ENCODE results near the gene ALCAM.

ALCAM gene

DNA sequence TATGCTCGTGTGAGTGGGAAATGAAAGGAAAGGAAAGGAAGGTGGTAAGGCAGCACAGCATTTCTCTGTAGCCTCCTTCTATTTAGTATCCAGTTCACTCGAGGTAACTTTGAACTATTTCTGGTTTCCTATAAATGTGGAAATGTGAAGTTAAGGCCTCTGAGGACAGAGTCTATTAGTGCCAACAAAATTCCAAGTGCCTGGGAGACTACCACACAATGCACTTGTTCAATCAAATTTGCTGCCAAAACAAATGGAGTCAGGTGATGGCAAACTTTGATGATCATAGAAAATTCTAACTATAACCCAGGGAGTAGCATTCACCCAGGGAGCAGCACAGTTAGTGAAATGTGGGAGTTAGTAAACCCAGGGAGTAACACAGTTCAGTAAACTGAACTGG, 155.1 kb downstream of the ALCAM start:
- TF ChIP-seq, protein P1, sequence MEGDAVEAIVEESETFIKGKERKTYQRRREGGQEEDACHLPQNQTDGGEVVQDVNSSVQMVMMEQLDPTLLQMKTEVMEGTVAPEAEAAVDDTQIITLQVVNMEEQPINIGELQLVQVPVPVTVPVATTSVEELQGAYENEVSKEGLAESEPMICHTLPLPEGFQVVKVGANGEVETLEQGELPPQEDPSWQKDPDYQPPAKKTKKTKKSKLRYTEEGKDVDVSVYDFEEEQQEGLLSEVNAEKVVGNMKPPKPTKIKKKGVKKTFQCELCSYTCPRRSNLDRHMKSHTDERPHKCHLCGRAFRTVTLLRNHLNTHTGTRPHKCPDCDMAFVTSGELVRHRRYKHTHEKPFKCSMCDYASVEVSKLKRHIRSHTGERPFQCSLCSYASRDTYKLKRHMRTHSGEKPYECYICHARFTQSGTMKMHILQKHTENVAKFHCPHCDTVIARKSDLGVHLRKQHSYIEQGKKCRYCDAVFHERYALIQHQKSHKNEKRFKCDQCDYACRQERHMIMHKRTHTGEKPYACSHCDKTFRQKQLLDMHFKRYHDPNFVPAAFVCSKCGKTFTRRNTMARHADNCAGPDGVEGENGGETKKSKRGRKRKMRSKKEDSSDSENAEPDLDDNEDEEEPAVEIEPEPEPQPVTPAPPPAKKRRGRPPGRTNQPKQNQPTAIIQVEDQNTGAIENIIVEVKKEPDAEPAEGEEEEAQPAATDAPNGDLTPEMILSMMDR (conservative IDR thresholded peaks at IDR 0.05; ENCODE audit: low read depth, low read length), result no peak
- no peak for DNase-seq (ENCODE audit: low read depth)
- no peak overlapping the region for H3K4me3 ChIP-seq (ENCODE audit: low read depth, low read length)

DNA sequence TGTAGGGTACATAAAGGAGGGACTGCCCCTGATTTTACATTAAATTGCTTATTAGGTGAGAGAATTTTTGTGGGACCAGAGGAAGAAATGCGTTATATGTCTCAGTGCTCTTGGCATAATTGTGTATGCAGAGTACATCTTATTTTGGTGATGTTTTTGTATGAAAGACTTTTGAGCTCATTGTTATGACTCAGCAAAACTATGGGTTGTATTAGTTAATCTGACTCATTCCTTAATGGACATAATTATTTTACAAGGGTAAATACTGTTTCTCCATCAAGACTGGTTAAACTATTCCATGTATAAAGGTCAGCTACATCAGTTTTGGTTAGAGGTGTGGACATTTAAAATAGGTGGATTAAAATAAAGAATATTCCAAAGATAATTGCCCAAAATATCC, 156.8 kb downstream of the ALCAM start:
- no peak overlapping the region for H3K4me3 ChIP-seq (ENCODE audit: low read depth, low read length)
- DNase-seq (ENCODE audit: low read depth), result no peak
- TF ChIP-seq, protein P1 (conservative IDR thresholded peaks at IDR 0.05; ENCODE audit: low read depth, low read length), result no peak

DNA sequence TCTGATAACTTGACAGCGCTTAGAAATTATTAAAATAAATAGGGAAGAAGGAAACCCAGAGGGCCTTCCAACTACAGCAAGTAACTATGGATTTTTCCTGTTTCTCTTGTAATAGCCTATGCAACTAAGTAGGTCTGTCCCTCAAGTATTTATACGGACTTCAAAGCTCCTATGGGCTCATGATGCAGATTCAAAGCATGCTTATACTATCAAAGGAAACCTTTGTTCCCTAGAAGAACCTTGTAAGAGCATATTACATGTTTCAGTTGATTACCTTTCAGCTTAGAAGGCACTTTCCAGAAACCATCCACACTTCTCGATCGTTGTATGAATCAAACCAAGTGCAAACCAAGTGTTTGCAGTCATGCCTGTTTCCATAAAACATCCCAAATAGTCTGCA, 158.8 kb downstream of the ALCAM start:
- DNase-seq (ENCODE audit: low read depth), result no peak
- no peak overlapping the region for H3K4me3 ChIP-seq (ENCODE audit: low read depth, low read length)
- TF ChIP-seq, protein P1 (conservative IDR thresholded peaks at IDR 0.05; ENCODE audit: low read depth, low read length), result no peak

DNA sequence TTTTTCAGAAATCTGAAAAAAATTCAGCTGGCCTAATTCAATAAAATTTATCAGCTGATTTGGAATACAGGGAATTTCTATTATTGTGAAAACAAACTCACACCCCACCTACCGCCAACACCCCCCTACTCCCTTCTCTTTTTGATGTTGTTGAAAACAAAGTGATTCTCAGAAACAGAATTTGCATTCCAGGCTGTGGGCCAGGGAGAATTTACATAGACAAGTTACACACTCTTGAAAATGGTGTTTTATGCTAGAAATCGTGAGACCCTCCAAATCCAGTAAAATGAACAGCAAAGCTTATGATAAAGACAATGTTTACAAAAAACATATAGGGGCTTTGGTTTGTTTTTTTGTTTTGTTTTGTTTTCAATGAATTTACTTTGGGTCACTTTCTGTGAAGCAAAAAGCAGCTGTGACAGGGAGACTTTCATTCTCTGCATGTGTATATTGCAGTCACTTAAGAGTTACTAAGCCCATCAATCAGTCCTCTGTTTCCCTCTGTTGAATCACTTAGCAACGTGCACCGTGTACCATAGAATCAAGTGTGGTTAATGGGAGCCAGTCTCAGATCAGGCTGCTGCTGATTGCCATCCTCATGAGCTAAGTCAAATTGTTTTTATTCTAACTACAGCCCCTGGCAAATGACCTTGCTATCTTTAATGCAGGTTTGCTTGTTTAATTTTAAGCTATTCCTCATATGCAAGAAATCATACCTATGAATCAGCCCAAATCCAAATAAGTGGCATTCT, 159.8 kb downstream of the ALCAM start:
- TF ChIP-seq, protein P1 (conservative IDR thresholded peaks at IDR 0.05; ENCODE audit: low read depth, low read length), result no peak
- DNase-seq (ENCODE audit: low read depth), result no peak
- no peak overlapping the region for H3K4me3 ChIP-seq (ENCODE audit: low read depth, low read length)

DNA sequence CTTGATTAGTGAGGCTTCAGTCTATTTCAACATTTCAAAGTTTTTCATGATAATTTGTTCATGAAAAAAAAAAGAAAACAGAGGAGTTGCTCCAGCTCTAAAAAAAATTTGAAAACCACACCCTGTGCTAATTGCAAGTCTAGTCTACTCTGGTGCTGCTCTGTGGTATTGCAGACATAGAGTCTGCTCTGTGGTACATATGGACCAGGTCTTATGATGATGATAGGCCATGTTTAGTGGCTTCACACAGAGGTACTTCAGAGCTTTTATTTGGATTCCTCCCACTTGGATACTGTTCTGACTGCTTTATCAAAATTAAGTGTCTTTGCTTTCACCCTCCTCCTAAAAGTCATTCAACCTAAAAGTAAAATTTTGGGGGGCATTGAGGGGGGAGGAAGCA, 160.8 kb downstream of the ALCAM start:
- DNase-seq (ENCODE audit: low read depth), result no peak
- TF ChIP-seq, protein P1 (conservative IDR thresholded peaks at IDR 0.05; ENCODE audit: low read depth, low read length), result no peak
- H3K4me3 ChIP-seq (ENCODE audit: low read depth, low read length), result no peak overlapping the region

DNA sequence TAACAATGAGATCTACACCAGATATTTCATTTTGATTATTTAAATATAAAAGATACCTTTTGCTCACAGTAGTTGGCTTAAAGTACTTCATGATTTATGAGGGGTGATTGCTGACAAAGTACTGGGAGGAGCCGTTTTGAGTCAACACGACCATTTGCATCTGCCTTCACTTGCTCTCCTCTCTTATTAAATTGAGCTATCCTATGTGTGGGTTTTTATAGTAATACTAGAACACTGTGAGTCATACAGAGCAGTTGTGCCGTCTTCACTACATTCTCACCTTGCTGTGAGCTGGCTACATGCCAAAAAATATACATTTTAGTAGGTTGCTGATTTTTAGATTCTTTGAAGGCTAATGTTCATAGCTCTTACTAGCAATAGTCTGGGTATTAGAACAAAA, 161.2 kb downstream of the ALCAM start:
- H3K4me3 ChIP-seq (ENCODE audit: low read depth, low read length), result no peak overlapping the region
- TF ChIP-seq, protein P1 (conservative IDR thresholded peaks at IDR 0.05; ENCODE audit: low read depth, low read length), result no peak
- DNase-seq (ENCODE audit: low read depth), result peak; percentile 71

DNA sequence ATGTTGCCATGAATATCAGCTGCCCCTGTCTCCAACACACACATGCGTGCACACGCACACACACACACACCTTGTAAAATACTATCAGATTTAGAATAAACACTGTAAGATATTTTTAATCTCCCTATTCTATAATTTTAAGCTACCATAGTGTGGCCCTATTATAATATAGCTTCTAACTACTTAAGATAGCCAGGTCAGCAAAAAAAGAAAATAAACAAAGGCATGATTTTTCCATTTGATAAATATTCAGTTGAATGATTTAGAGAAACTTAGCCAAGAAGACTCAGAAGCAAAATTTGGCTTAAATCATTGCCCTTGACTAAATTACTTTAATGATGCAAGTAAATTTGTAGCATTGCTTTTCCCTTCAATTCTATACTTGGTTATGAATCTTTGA, 162.2 kb downstream of the ALCAM start:
- DNase-seq (ENCODE audit: low read depth), result no peak
- H3K4me3 ChIP-seq (ENCODE audit: low read depth, low read length), result no peak overlapping the region
- TF ChIP-seq, protein P1 (conservative IDR thresholded peaks at IDR 0.05; ENCODE audit: low read depth, low read length), result no peak
